Sigmoid colon (tissue), 3 donors: ENCODE measurements around the gene SMG7.

Experiments
- POLR2A ChIP-seq, 2 donors: fragments of 450-650 bp; IDR thresholded peaks; one replicate each; pipeline ENCODE4 v1.6.1; 2016; ENCODE audit warnings: antibody characterized with exemption in 2 of 2, mild to moderate bottlenecking in 2 of 2, moderate library complexity in 2 of 2
- TF ChIP-seq, protein P1 (sequence below), 4 experiments: fragments of 450-650 bp in 3 of 4; fragments of 200-600 bp in 1 of 4; IDR thresholded peaks; one replicate each; pipeline ENCODE4 v1.5.1; 2016 to 2019; ENCODE audit warnings: antibody characterized with exemption in 4 of 4, mild to moderate bottlenecking in 3 of 4, moderate library complexity in 2 of 4

GRCh38 chr1:183454377-183454776 is 17.9 kb upstream of the SMG7 start:
- TF ChIP-seq, protein P1, sequence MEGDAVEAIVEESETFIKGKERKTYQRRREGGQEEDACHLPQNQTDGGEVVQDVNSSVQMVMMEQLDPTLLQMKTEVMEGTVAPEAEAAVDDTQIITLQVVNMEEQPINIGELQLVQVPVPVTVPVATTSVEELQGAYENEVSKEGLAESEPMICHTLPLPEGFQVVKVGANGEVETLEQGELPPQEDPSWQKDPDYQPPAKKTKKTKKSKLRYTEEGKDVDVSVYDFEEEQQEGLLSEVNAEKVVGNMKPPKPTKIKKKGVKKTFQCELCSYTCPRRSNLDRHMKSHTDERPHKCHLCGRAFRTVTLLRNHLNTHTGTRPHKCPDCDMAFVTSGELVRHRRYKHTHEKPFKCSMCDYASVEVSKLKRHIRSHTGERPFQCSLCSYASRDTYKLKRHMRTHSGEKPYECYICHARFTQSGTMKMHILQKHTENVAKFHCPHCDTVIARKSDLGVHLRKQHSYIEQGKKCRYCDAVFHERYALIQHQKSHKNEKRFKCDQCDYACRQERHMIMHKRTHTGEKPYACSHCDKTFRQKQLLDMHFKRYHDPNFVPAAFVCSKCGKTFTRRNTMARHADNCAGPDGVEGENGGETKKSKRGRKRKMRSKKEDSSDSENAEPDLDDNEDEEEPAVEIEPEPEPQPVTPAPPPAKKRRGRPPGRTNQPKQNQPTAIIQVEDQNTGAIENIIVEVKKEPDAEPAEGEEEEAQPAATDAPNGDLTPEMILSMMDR (IDR thresholded peaks at IDR 0.05) = no peak
- no peak for TF ChIP-seq POLR2A (IDR thresholded peaks at IDR 0.05)
